Motor neuron (in vitro differentiated cells): ENCODE measurements around the gene SYK. TPM values are rescaled to one million over a fixed set of nuclear protein-coding genes. Genes with fewer than 3 reads are reported as not detected.
"Not testable (repeated sequence)": the region's sequence is repeated elsewhere in the genome, so short reads cannot be mapped to it uniquely, and the experiment has no call there.

Experiments used
- ATAC-seq, 8 experiments: fragments of 200-7000 bp; cut with Tn5 transposase; replicated peaks in 6 of 8; 2 replicates each; pipeline ENCODE4 v1.8.0; 2021; ENCODE audit warnings: mild to moderate bottlenecking in 8 of 8, moderate library complexity in 8 of 8
- H3K27ac ChIP-seq, 2 donors: fragments of 250-450 bp; sonication (Bioruptor Pico); 2 replicates each; pipeline ENCODE4 v1.9.0; 2021; ENCODE audit warnings: antibody characterized with exemption in 2 of 2, mild to moderate bottlenecking in 2 of 2, moderate library complexity in 1 of 2
- H3K4me1 ChIP-seq, 2 donors: fragments of 250-450 bp; sonication (Bioruptor Pico); replicated peaks in 1 of 2; 2 replicates each; pipeline ENCODE4 v1.6.1; 2021; ENCODE audit warnings: antibody characterized with exemption in 2 of 2, mild to moderate bottlenecking in 2 of 2, moderate library complexity in 1 of 2
- H3K4me3 ChIP-seq, 5 donors: fragments of 250-450 bp; sonication (Bioruptor Pico); 2 replicates each; pipeline ENCODE4 v1.9.0; 2021; ENCODE audit warnings: antibody characterized with exemption in 5 of 5, mild to moderate bottlenecking in 5 of 5, moderate library complexity in 4 of 5
- WGBS, 10 experiments: fragments of 450-650 bp; shearing (Covaris generic); methylation state at CpG; one replicate each; pipeline ENCODE4 v1.0.0; 2022; 5-methylcytosine and 5-hydroxymethylcytosine counted together
- in situ Hi-C, 9 experiments: fragments of 400-800 bp; cut with MboI; loops; one replicate each; pipeline ENCODE4 v1.15.0; 2021; ENCODE audit warnings: low sequenced_read_pairs in 9 of 9, low pct_unique_long_range_greater_than_20kb in 2 of 9; ENCODE audit not compliant: unreplicated experiment in 9 of 9
- total RNA-seq, 8 experiments: library from RNA; unstranded; fragments of 300-600 nt; gene quantifications; 2 replicates each; pipeline versions ENCODE4 v1.2.3 to v1.2.4, GENCODE V29; 2022

Gene SYK
- total RNA-seq, 8 experiments from 2014 or later: 0.05 to 0.43 (median 0.16) TPM; not detected in 2

- ATAC-seq: peak in 1 of 8 experiments; percentile 48
- no peak overlapping the region for H3K4me3 ChIP-seq
- 0 to 100% (median 67%) methylated on average over 1 to 2 of the region's 2 CpGs; no CpG with 5 or more reads in 2 of the 10 experiments for WGBS, 10 experiments
- in situ Hi-C loops: no loop called here
- peaks cover 5 to 8% of the 10 kb centered on the region in 2 donors for H3K4me1 ChIP-seq
- H3K27ac ChIP-seq: no peak overlapping the region
These were observed 22.9 kb upstream of the SYK start for GRCh38 chr9:90778746-90779145.

GRCh38 chr9:90783552-90783951 lies 18.1 kb upstream of the SYK start:
- WGBS, 10 experiments: 0 to 57% (median 50%) methylated on average over 1 to 3 of the region's 3 CpGs; no CpG with 5 or more reads in 3 of the 10 experiments
- Histone ChIP-seq H3K27ac (no peak overlapping the region), H3K4me3 (no peak overlapping the region), H3K4me1 (peaks cover 4 to 6% of the 10 kb centered on the region in 2 donors)
- in situ Hi-C loops: no loop called here
- ATAC-seq: peak in 1 of 8 experiments; percentile 21

- Histone ChIP-seq H3K27ac (no peak overlapping the region), H3K4me1 (peaks cover 0 to 2% of the 10 kb centered on the region in 2 donors), H3K4me3 (no peak overlapping the region)
- no peak for ATAC-seq
- in situ Hi-C loops: no loop called here
- 0 to 89% (median 79%) methylated on average over 1 to 8 of the region's 8 CpGs; no CpG with 5 or more reads in 1 of the 10 experiments for WGBS, 10 experiments
These were observed 17.7 kb upstream of the SYK start for GRCh38 chr9:90783964-90784363.

- H3K4me1 ChIP-seq: no peaks in the 10 kb centered on the region
- 0 to 90% (median 63%) methylated on average over 2 to 4 of the region's 4 CpGs; no CpG with 5 or more reads in 1 of the 10 experiments for WGBS, 10 experiments
These were observed 13.7 kb upstream of the SYK start for GRCh38 chr9:90787771-90788460.

GRCh38 chr9:90788527-90788926 lies 13.1 kb upstream of the SYK start:
- H3K27ac ChIP-seq, H3K4me1 ChIP-seq, in situ Hi-C loops, ATAC-seq, H3K4me3 ChIP-seq: not testable (repeated sequence)
- WGBS, 10 experiments: 0 to 83% (median 78%) methylated on average over 1 of the region's 1 CpG; no CpG with 5 or more reads in 5 of the 10 experiments

More at GRCh38 chr9:90787771-90788460, 13.7 kb upstream of the SYK start:
- no peak for ATAC-seq
- no peak overlapping the region for H3K27ac ChIP-seq
- in situ Hi-C loops: no loop called here
- no peak overlapping the region for H3K4me3 ChIP-seq

GRCh38 chr9:90789408-90789807 lies 12.2 kb upstream of the SYK start:
- in situ Hi-C loops: no loop called here
- Histone ChIP-seq H3K4me3 (no peak overlapping the region), H3K27ac (no peak overlapping the region), H3K4me1 (no peaks in the 10 kb centered on the region)
- no peak for ATAC-seq
- WGBS, 10 experiments: 0 to 93% (median 82%) methylated on average over 1 to 4 of the region's 4 CpGs; no CpG with 5 or more reads in 2 of the 10 experiments

GRCh38 chr9:90789862-90790261 lies 11.8 kb upstream of the SYK start:
- no peak overlapping the region for H3K4me3 ChIP-seq
- no peak overlapping the region for H3K27ac ChIP-seq
- in situ Hi-C loops: no loop called here
- ATAC-seq: no peak
- 0 to 95% (median 67%) methylated on average over 1 to 4 of the region's 4 CpGs; no CpG with 5 or more reads in 1 of the 10 experiments for WGBS, 10 experiments
- H3K4me1 ChIP-seq: no peaks in the 10 kb centered on the region

- H3K27ac ChIP-seq, H3K4me1 ChIP-seq, H3K4me3 ChIP-seq, in situ Hi-C loops, ATAC-seq: not testable (repeated sequence)
- WGBS, 10 experiments: no CpG with 5 or more reads among the region's 3 CpGs
These were observed 8.6 kb upstream of the SYK start for GRCh38 chr9:90793024-90793423.

GRCh38 chr9:90793729-90794128 lies 7.9 kb upstream of the SYK start:
- Histone ChIP-seq H3K4me1 (no peaks in the 10 kb centered on the region), H3K27ac (no peak overlapping the region), H3K4me3 (no peak overlapping the region)
- in situ Hi-C loops: no loop called here
- no peak for ATAC-seq
- WGBS, 10 experiments: 21 to 100% (median 79%) methylated on average over 1 to 2 of the region's 2 CpGs

GRCh38 chr9:90795084-90795483 lies 6.5 kb upstream of the SYK start:
- Histone ChIP-seq H3K4me1 (no peaks in the 10 kb centered on the region), H3K27ac (no peak overlapping the region), H3K4me3 (no peak overlapping the region)
- no peak for ATAC-seq
- 40 to 88% (median 82%) methylated on average over 2 to 3 of the region's 3 CpGs; no CpG with 5 or more reads in 5 of the 10 experiments for WGBS, 10 experiments
- in situ Hi-C loops: no loop called here

- in situ Hi-C loops: no loop called here
- Histone ChIP-seq H3K4me3 (no peak overlapping the region), H3K4me1 (no peaks in the 10 kb centered on the region), H3K27ac (no peak overlapping the region)
- WGBS, 10 experiments: 17 to 100% (median 72%) methylated on average over 1 to 5 of the region's 5 CpGs; no CpG with 5 or more reads in 1 of the 10 experiments
- ATAC-seq: no peak
These were observed 5.7 kb upstream of the SYK start for GRCh38 chr9:90795871-90796317.

- WGBS, 10 experiments: 56 to 100% (median 74%) methylated on average over 1 to 5 of the region's 5 CpGs; no CpG with 5 or more reads in 2 of the 10 experiments
- Histone ChIP-seq H3K27ac (no peak overlapping the region), H3K4me1 (no peaks in the 10 kb centered on the region), H3K4me3 (no peak overlapping the region)
- ATAC-seq: no peak
- in situ Hi-C loops: no loop called here
These were observed 2.3 kb upstream of the SYK start for GRCh38 chr9:90799271-90799852.

- WGBS, 10 experiments: 4 to 40% (median 13%) methylated on average over 1 to 16 of the region's 29 CpGs; no CpG with 5 or more reads in 3 of the 10 experiments
- in situ Hi-C loops: no loop called here
- peak overlapping the region; percentile 24 to 36 (median 33) for H3K4me3 ChIP-seq
- no peak for ATAC-seq
- no peak overlapping the region for H3K27ac ChIP-seq
- H3K4me1 ChIP-seq: no peaks in the 10 kb centered on the region
These were observed 329 bp downstream of the SYK start for GRCh38 chr9:90801973-90802322.
